ENCODE data around the gene PLVAP. TPM values are rescaled to one million over a fixed set of nuclear protein-coding genes. Genes with fewer than 3 reads are reported as not detected.
A peak's percentile ranks its signal among the peaks of the same experiment; 100 is the strongest.

PLVAP gene
- total and polyA plus RNA-seq, 9 of the 15 experiments (the other 6 are each of a cell fraction or from before 2014, with no cell fraction given), result 0.09 to 0.84 (median 0.51) TPM; not detected in 4

- TF ChIP-seq ZBTB40 (IDR thresholded peaks at IDR 0.05), result peak; percentile 75
- no peak for TF ChIP-seq ZBTB40 (CRISPR knock-in tag; IDR thresholded peaks at IDR 0.05)
- TF ChIP-seq ETS2 (tag; IDR thresholded peaks at IDR 0.05; ENCODE audit: borderline replicate concordance, poor library complexity, severe bottlenecking), result no peak
- TF ChIP-seq POLR3A (IDR thresholded peaks at IDR 0.05; ENCODE audit: borderline replicate concordance, extremely low read depth, insufficient read depth, insufficient read length), result no peak
- TF ChIP-seq WHSC1 (IDR thresholded peaks at IDR 0.05; ENCODE audit: low read length), result no peak
- 0 out of 2 replicates have a peak, but pooled peaks have one; percentile 75 for TF ChIP-seq PTBP1 (IDR thresholded peaks at IDR 0.05; ENCODE audit: low read depth, low read length)
- no peak for TF ChIP-seq MXD1 (CRISPR knock-in tag; IDR thresholded peaks at IDR 0.05; ENCODE audit: borderline replicate concordance, poor library complexity, severe bottlenecking)
- TF ChIP-seq CSDE1 (IDR thresholded peaks at IDR 0.05), result no peak; a peak in 1 of 4 replicates
- peak; percentile 76 for TF ChIP-seq PHF20 (IDR thresholded peaks at IDR 0.05; ENCODE audit: partially characterized antibody)
- no peak for TF ChIP-seq PRMT5 (CRISPR knock-in tag; IDR thresholded peaks at IDR 0.05)
- TF ChIP-seq NONO (IDR thresholded peaks at IDR 0.05; ENCODE audit: low read depth in 2 of 2, low read length in 1 of 2), result peak in 1 of 2 experiments; percentile 43; a peak in 1 of 4 replicates
- no peak for TF ChIP-seq ZNF668 (CRISPR knock-in tag; IDR thresholded peaks at IDR 0.05)
- TF ChIP-seq NFXL1 (CRISPR knock-in tag; IDR thresholded peaks at IDR 0.05), result no peak
- peak; percentile 49 to 76; a peak in 3 of 4 replicates for TF ChIP-seq FOXK2 (conservative IDR thresholded peaks at IDR 0.05 in 1 of 2, IDR thresholded peaks at IDR 0.05 in 1 of 2; ENCODE audit: low read depth in 2 of 2)
- 0 out of 2 replicates have a peak, but pooled peaks have one; percentile 54 for TF ChIP-seq E2F3 (CRISPR knock-in tag; IDR thresholded peaks at IDR 0.05)
- TF ChIP-seq HNRNPUL1 (IDR thresholded peaks at IDR 0.05; ENCODE audit: low read length), result no peak
- TF ChIP-seq RBBP5 (IDR thresholded peaks at IDR 0.05; ENCODE audit: borderline replicate concordance, insufficient read depth, low read length, poor library complexity, severe bottlenecking), result no peak
- TF ChIP-seq KAT8 (IDR thresholded peaks at IDR 0.05; ENCODE audit: low read depth), result no peak
- TF ChIP-seq MCM2 (IDR thresholded peaks at IDR 0.05; ENCODE audit: low read depth), result peak; percentile 77; the same call in 1 of the 2 replicates
These were observed 17.8 kb upstream of the PLVAP start (continued) for GRCh38 chr19:17394891-17395415.

Data from K562 (cell line).